HFF-Myc (cell line): ENCODE measurements around the gene SFT2D2.

Source experiments
- DNase-seq: peaks from one replicate; pipeline ENCODE4 v3.0.0-alpha.2; 2011; ENCODE audit warnings: low read depth; ENCODE audit errors: extremely low read depth
- H3K4me3 ChIP-seq: replicated peaks from 2 replicates; pipeline ENCODE4 v1.5.1; 2011; ENCODE audit warnings: low read depth, mild to moderate bottlenecking, control low read depth, low read length
- CTCF ChIP-seq: IDR thresholded peaks from 2 replicates; pipeline ENCODE4 v1.5.1; 2012; ENCODE audit warnings: mild to moderate bottlenecking, low read depth, low read length, control low read depth; ENCODE audit errors: missing control alignments

Gene SFT2D2

GRCh38 chr1:168279253-168279652, 53.4 kb downstream of the SFT2D2 start:
- no peak overlapping the region for H3K4me3 ChIP-seq
- no peak for DNase-seq
- no peak for TF ChIP-seq CTCF

GRCh38 chr1:168280296-168280927, 54.6 kb downstream of the SFT2D2 start, which contains the start of gene TBX19:
TSS of gene TBX19 (plus strand) at chr1:168280877. CDS start at chr1:168281091, 214 bp downstream.
- H3K4me3 ChIP-seq, result no peak within 1 kb of the TSS
- no peak for DNase-seq
- TF ChIP-seq CTCF, result no peak

GRCh38 chr1:168281603-168282325, 56.0 kb downstream of the SFT2D2 start:
- DNase-seq, result no peak
- TF ChIP-seq CTCF, result no peak
- H3K4me3 ChIP-seq, result no peak overlapping the region

- no peak for DNase-seq
- H3K4me3 ChIP-seq, result no peak overlapping the region
- no peak for TF ChIP-seq CTCF
Measured at GRCh38 chr1:168285521-168285790, 59.7 kb downstream of the SFT2D2 start.

GRCh38 chr1:168285971-168286927, 60.4 kb downstream of the SFT2D2 start:
- DNase-seq, result no peak

More at GRCh38 chr1:168285971-168286927, 60.4 kb downstream of the SFT2D2 start:
- no peak for TF ChIP-seq CTCF
- H3K4me3 ChIP-seq, result no peak overlapping the region
